Right lobe of liver (tissue), 4 donors: ENCODE results near the gene GPC5.

Experiments
- CTCF ChIP-seq, 4 donors: fragments of 200-600 bp in 3 of 4; fragments of 450-650 bp in 1 of 4; IDR thresholded peaks; one replicate each; pipeline versions ENCODE4 v1.5.1 to v1.8.0; 2016 to 2022; ENCODE audit warnings: antibody characterized with exemption in 4 of 4, mild to moderate bottlenecking in 2 of 4
- POLR2A ChIP-seq: fragments of 450-650 bp; IDR thresholded peaks from one replicate; pipeline ENCODE4 v1.6.1; 2017; ENCODE audit warnings: antibody characterized with exemption, mild to moderate bottlenecking
- donor health status: DM: no; HTN: no; CAD: no.
- donor health status: DM: no; HTN: no; CAD: no.
- donor health status: DM: no; HTN: yes; CAD: no.

DNA sequence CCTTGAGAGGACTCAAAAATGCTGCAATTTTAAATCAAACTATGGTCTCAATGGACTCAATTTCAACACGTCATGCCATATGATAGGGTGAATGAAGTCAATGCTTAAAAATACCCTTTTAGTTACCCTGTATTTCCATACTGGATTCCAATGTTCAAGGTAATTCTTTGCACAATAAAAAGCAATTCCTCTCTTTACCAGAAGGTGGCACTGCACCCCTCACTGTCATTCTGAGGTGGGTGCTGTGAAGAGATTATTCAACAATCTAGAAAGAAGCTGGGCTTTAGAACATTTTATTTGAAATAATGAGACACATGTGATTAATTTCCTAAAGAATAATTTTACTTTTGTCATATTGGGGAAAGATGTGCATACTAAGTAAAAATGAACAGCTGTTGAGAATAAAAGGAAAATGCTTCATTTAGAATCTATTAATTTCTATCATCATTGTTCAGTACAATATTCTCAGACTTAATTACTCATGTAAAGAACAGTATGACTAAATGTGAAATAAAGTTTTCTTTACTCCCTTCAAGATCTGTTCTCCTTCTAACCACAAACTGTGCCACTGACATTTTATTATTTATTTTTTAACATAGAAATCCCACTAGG lies 789.1 kb downstream of the GPC5 start:
- peak; percentile 80 to 91 (median 88) for TF ChIP-seq CTCF (IDR thresholded peaks at IDR 0.05)
- no peak for TF ChIP-seq POLR2A
